HepG2 (cell line): ENCODE measurements around the gene TATDN2. TPM values are rescaled to one million over a fixed set of nuclear protein-coding genes. Genes with fewer than 3 reads are reported as not detected.

Experiments used
- BORCS8-MEF2B ChIP-seq: sonication (generic); formaldehyde crosslinking; IDR thresholded peaks from 2 replicates; pipeline ENCODE4 v1.8.0; 2022; ENCODE audit warnings: mild to moderate bottlenecking, missing genetic modification reagents
- FOXC1 ChIP-seq: sonication (generic); formaldehyde crosslinking; IDR thresholded peaks from 2 replicates; pipeline ENCODE4 v1.8.0; 2022; ENCODE audit warnings: mild to moderate bottlenecking, missing genetic modification reagents, borderline replicate concordance
- KDM3A ChIP-seq: IDR thresholded peaks from 2 replicates; pipeline ENCODE4 v1.6.1; 2018; ENCODE audit warnings: low read depth, missing compliant biosample characterization
- KDM5A ChIP-seq: fragments of 200-600 bp; sonication (generic); IDR thresholded peaks from 2 replicates; pipeline ENCODE4 v1.7.0; 2018; ENCODE audit warnings: antibody characterized with exemption, mild to moderate bottlenecking, low read length, borderline replicate concordance
- MBD4 ChIP-seq: IDR thresholded peaks from 2 replicates; pipeline ENCODE4 v1.6.1; 2012; ENCODE audit warnings: low read length, inconsistent platforms, borderline replicate concordance
- MTF2 ChIP-seq: sonication (generic); formaldehyde crosslinking; IDR thresholded peaks from 2 replicates; pipeline ENCODE4 v1.5.0; 2020; ENCODE audit warnings: missing genetic modification reagents, borderline replicate concordance
- SNAI1 ChIP-seq: sonication (generic); formaldehyde crosslinking; IDR thresholded peaks from 2 replicates; pipeline ENCODE4 v1.5.0; 2020; ENCODE audit warnings: mild to moderate bottlenecking, missing genetic modification reagents, borderline replicate concordance
- SRF ChIP-seq: IDR thresholded peaks from 2 replicates; pipeline ENCODE4 v1.6.1; 2011; ENCODE audit warnings: mild to moderate bottlenecking, low read depth, low read length, moderate library complexity
- TARDBP ChIP-seq: sonication (generic); formaldehyde crosslinking; IDR thresholded peaks from 2 replicates; pipeline ENCODE4 v1.8.0; 2022; ENCODE audit warnings: mild to moderate bottlenecking, missing genetic modification reagents
- THAP9 ChIP-seq: sonication (generic); formaldehyde crosslinking; IDR thresholded peaks from 2 replicates; pipeline ENCODE4; 2020; ENCODE audit warnings: missing genetic modification reagents, mild to moderate bottlenecking, borderline replicate concordance
- ZFP90 ChIP-seq: sonication (generic); formaldehyde crosslinking; IDR thresholded peaks from 2 replicates; pipeline ENCODE4 v1.8.0; 2022; ENCODE audit warnings: missing genetic modification reagents, mild to moderate bottlenecking, inconsistent platforms, borderline replicate concordance
- ZNF264 ChIP-seq: sonication (generic); formaldehyde crosslinking; IDR thresholded peaks from 2 replicates; pipeline ENCODE4 v1.4.0; 2020; ENCODE audit warnings: missing genetic modification reagents
- ZNF280D ChIP-seq: sonication (generic); formaldehyde crosslinking; IDR thresholded peaks from 2 replicates; pipeline ENCODE4 v1.5.1; 2020; ENCODE audit warnings: mild to moderate bottlenecking, missing genetic modification reagents
- ZNF589 ChIP-seq: sonication (generic); formaldehyde crosslinking; conservative IDR thresholded peaks from 2 replicates; pipeline ENCODE4 v1.8.0; 2022; ENCODE audit warnings: mild to moderate bottlenecking, moderate library complexity, missing genetic modification reagents
- ZNF607 ChIP-seq: sonication (generic); formaldehyde crosslinking; IDR thresholded peaks from 2 replicates; pipeline ENCODE4 v1.5.1; 2020; ENCODE audit warnings: missing genetic modification reagents, mild to moderate bottlenecking, borderline replicate concordance
- ZNF678 ChIP-seq: sonication (generic); formaldehyde crosslinking; IDR thresholded peaks from 2 replicates; pipeline ENCODE4 v1.4.0; 2020; ENCODE audit warnings: mild to moderate bottlenecking, missing genetic modification reagents
- ZNF772 ChIP-seq: sonication (generic); formaldehyde crosslinking; IDR thresholded peaks from 2 replicates; pipeline ENCODE4 v1.5.0; 2020; ENCODE audit warnings: mild to moderate bottlenecking, missing genetic modification reagents
- polyA plus RNA-seq, 8 experiments: library from polyadenylated mRNA; depleted of rRNA in 3 of 8; stranded (reverse) in 7 of 8; unstranded in 1 of 8; fragments of >200 nt; fragmentation: Illumina TruSeq in 4 of 8; extraction: Trizol in 4 of 8; gene quantifications; 2 replicates each; pipeline versions ENCODE4 v1.2.1 to v1.2.3, GENCODE V29; 2011 to 2016; ENCODE audit warnings: low read depth in 4 of 8, missing spikeins in 1 of 8, mixed read lengths in 1 of 8; ENCODE audit not compliant: insufficient read depth in 1 of 8
- total RNA-seq, 5 experiments: library from RNA; depleted of rRNA; stranded (reverse); fragments of >200 nt; fragmentation: Illumina TruSeq; extraction: Trizol; gene quantifications; 2 replicates each; pipeline ENCODE4 v1.2.3, GENCODE V29; 2016; ENCODE audit warnings: low read depth in 1 of 5
- TF ChIP-seq, protein P1 (sequence below): sonication (generic); formaldehyde crosslinking; conservative IDR thresholded peaks from 2 replicates; pipeline ENCODE4 v1.4.0; 2020; ENCODE audit warnings: missing genetic modification reagents
- TF ChIP-seq, protein P2 (sequence below): IDR thresholded peaks from 2 replicates; pipeline ENCODE4 v1.6.1; 2012; ENCODE audit warnings: inconsistent platforms

TATDN2 gene
- total and polyA plus RNA-seq, 2 of the 13 experiments (the other 11 are each of a cell fraction or from before 2014, with no cell fraction given), result 12.1 to 21.9 TPM

DNA sequence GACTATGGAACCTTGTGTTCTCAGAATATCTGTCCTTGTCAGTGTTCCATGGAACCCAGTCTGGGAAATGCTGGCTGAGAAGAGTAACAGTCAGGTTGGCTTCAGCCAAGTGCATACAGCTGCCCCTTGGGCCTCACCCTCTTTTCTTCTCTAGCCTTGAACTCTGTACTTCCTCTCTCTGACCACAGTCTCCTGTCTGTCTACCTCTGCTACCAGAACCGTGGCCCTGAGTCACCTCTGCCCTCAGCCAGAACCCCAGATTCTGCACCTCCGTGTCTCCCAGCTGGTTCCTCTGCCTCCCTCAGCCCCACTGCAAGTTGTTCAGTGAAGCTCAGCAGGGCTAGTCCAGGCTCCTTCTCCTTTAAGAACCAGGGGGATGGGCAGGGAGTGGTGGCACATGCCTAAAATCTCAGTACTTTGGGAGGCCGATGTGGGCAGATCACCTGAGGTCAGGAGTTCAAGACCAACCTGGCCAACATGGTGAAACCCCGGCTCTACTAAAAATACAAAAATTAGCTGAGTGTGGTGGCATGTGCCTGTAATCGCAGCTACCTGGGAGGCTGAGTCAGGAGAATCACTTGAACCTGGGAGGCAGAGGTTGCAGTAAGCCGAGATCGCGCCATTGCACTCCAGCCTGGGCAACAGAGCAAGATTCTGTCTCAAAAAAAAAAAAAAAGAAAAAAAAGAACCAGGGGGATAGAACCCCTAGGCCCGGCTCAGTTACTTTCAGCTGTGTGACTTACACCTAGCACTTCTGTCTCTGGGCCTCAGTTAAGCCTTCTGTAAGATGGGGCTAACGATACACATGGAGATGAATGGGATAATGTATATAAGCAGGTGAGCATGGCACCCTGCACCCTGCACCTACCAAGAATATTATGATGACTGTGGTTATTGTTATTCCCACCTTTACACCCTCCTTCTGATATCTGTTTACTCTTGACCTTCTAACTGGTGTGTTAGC lies 24.3 kb upstream of the TATDN2 start (continued):
- no peak for TF ChIP-seq ZNF280D (CRISPR knock-in tag)
- TF ChIP-seq ZNF607 (CRISPR knock-in tag), result no peak
- TF ChIP-seq, protein P1, sequence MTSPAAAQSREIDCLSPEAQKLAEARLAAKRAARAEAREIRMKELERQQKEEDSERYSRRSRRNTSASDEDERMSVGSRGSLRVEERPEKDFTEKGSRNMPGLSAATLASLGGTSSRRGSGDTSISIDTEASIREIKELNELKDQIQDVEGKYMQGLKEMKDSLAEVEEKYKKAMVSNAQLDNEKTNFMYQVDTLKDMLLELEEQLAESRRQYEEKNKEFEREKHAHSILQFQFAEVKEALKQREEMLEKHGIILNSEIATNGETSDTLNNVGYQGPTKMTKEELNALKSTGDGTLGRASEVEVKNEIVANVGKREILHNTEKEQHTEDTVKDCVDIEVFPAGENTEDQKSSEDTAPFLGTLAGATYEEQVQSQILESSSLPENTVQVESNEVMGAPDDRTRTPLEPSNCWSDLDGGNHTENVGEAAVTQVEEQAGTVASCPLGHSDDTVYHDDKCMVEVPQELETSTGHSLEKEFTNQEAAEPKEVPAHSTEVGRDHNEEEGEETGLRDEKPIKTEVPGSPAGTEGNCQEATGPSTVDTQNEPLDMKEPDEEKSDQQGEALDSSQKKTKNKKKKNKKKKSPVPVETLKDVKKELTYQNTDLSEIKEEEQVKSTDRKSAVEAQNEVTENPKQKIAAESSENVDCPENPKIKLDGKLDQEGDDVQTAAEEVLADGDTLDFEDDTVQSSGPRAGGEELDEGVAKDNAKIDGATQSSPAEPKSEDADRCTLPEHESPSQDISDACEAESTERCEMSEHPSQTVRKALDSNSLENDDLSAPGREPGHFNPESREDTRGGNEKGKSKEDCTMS (CRISPR knock-in tag), result no peak
- no peak for TF ChIP-seq MTF2 (CRISPR knock-in tag)
- TF ChIP-seq ZFP90 (CRISPR knock-in tag), result no peak; the same call in 1 of the 2 replicates
- no peak for TF ChIP-seq FOXC1 (CRISPR knock-in tag)
- TF ChIP-seq KDM5A, result no peak
- TF ChIP-seq SRF, result no peak
- TF ChIP-seq, protein P2, sequence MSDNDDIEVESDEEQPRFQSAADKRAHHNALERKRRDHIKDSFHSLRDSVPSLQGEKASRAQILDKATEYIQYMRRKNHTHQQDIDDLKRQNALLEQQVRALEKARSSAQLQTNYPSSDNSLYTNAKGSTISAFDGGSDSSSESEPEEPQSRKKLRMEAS, result no peak
- TF ChIP-seq THAP9 (CRISPR knock-in tag), result no peak
- TF ChIP-seq ZNF264 (CRISPR knock-in tag), result no peak
- no peak for TF ChIP-seq ZNF589 (CRISPR knock-in tag)
- TF ChIP-seq KDM3A (CRISPR knock-in tag), result no peak
- 0 out of 2 replicates have a peak, but pooled peaks have one; percentile 22 for TF ChIP-seq TARDBP
- no peak for TF ChIP-seq ZNF678 (CRISPR knock-in tag)
- TF ChIP-seq SNAI1 (CRISPR knock-in tag), result no peak
- TF ChIP-seq BORCS8-MEF2B (CRISPR knock-in tag), result no peak
- TF ChIP-seq ZNF772, result no peak
- no peak for TF ChIP-seq MBD4
